GM18511 (cell line): ENCODE measurements around the gene MYL5.
"Not testable (repeated sequence)": the region's sequence is repeated elsewhere in the genome, so short reads cannot be mapped to it uniquely, and the experiment has no call there.

Experiments
- ATAC-seq: cut with Tn5 transposase; IDR thresholded peaks from one replicate; pipeline ENCODE4 v1.9.1; 2021; ENCODE audit warnings: mild to moderate bottlenecking, moderate library complexity; ENCODE audit not compliant: unreplicated experiment

MYL5 gene

DNA sequence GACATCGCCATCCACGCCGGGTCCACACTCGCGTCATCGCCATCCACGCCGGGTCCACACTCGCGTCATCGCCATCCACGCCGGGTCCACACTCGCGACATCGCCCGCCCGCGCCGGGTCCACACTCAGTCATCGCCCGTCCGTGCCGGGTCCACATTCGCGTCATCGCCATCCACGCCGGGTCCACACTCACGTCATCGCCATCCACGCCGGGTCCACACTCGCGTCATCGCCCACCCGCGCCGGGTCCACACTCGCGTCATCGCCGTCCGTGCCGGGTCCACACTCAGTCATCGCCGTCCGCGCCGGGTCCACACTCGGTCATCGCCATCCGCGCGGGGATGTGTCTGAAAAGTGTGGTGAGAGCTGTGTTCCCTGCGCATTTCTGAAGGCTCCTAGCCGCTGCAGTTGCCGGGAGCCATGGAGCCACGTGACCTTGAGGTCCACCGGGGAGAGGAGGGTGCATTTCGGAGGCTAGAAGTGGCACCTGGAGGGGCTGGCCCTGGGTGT lies 48.6 kb downstream of the MYL5 start:
- no peak for ATAC-seq

GRCh38 chr4:723751-724530 lies 49.6 kb downstream of the MYL5 start:
- no peak for ATAC-seq

DNA sequence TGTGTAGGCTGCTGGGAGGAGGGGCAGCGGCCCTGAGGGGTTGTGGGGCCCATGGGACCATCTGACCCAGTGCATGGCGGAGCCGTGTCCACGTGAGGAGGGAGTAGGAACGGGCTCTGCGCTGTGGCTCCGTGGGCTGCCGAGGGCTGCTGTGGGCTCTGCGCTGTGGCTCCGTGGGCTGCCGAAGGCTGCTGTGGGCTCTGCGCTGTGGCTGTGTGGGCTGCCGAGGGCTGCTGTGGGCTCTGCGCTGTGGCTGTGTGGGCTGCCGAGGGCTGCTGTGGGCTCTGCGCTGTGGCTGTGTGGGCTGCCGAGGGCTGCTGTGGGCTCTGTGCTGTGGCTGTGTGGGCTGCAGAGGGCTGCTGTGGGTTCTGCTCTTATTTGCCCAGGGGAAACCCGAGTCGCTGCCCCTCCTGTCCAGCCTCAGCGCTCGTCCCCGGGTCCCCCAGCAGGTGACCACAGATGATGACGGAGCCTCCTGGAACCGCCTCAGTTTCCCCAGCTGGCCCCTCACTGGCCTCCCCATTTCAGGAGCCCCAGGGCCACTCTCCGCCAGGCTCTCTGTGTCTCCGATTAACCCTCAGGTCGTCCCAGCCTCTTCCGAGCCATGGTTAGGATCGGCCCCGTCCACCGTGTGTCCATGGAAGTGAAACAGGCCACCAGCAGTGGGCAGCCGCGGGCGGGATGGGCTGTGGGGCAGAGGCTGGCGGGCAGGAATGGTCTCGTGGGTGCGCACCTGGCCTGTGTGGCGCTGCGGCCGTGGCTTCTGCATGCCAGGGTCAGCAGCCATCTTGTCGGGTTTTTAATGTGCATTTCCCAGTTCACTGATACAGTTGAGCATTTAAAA lies 51.3 kb downstream of the MYL5 start:
- ATAC-seq: no peak

DNA sequence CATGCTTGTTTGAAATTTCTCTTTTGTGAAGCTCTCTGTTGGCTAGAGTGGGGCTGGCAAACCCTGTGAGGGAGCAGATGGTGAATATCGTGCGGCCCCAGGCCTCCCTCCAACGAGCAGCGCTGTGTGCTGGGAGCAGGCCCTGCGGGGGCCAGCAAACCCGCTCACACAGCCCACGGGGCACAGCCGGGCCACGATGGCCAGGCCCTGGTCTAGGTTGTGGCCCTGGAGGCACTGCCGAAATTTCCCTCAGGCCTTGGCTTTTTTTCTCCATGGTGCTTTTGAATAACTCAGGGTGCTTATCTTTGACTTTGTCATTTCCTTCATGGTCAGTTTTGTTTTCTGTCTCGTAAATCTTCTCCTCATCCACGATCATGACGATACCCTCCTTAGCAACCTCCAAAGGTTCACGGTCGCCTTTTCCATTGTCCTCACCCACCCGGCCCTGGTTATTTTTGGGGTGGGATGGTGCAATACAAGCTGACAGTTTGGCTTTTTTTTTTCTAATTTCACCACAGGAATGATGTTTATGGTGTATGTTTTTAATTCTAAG lies 52.0 kb downstream of the MYL5 start:
- no peak for ATAC-seq

DNA sequence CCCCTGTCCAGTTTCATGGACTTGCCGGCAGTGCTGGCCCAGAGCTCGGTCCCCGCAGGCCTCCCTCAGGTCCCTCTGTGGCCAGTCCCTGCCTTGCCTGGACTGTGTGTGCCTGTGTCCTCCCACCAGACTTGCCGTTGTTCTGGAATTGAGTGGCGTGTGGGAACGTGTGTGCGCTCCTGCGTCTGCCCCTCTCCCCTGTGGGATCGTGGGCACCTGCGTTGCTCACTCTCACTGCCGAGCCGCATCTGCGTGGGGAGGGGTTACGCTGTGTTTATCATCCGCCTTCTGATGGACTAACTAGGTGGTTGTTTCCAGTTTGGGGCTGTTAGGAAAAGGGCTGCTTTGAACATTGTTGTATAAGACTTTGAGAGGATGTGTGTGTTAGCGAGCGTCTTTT lies 52.5 kb downstream of the MYL5 start:
- ATAC-seq: no peak

DNA sequence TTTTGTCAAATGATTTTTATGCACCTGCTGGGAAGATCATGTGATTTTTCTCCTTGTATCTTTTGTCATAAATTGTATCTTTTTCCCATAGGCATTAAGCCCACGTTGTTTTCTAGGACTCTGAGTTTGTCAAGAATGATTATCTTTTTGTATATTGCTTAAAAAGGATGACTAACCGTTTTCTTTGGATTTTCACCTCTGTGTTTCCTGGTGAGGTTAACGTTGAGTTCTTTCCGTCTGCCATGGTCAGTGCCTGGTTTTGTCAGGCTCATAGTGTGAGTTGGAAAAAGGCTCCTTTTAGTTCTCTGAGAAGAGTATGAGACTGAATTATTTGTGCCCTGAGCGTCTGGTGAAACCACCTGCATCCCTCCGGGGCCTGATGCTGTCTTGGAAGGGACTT lies 53.2 kb downstream of the MYL5 start:
- no peak for ATAC-seq

- no peak for ATAC-seq
Measured at GRCh38 chr4:729336-730315, 55.3 kb downstream of the MYL5 start.

GRCh38 chr4:730511-730910 lies 56.2 kb downstream of the MYL5 start:
- no peak for ATAC-seq

GRCh38 chr4:730946-731904 lies 56.9 kb downstream of the MYL5 start:
- not testable (repeated sequence) for ATAC-seq
